GM19328 (cell line): ENCODE results near the gene PEX12.
"Not testable (repeated sequence)": the region's sequence is repeated elsewhere in the genome, so short reads cannot be mapped to it uniquely, and the experiment has no call there.

Experiments
- ATAC-seq: cut with Tn5 transposase; IDR thresholded peaks from one replicate; pipeline ENCODE4 v1.9.1; 2021; ENCODE audit warnings: mild to moderate bottlenecking, moderate library complexity; ENCODE audit not compliant: unreplicated experiment

The PEX12 gene

DNA sequence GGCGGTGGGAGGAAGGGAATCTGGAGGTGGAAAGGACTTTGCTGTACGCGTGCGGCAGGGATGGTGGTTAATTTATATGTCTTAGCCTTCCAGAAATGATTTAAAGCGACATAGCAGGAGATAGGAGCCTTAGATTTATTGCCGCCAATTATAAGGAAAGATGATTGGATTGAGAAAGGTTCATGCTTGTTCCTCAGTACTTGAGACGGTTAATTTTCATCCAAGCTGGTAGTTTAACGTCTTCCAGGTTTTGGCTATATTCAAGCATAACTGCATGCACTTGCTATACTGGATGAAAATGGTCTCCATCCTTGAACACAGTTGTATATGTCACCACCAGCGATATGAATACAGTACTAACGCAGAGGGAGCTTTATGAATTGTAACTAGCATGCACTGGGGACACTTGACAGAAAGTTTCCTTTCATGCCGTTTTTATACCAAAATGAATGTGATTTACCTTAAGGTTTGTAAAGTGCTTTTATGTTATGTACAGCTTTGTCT, 610 bp upstream of the PEX12 start:
- ATAC-seq, result no peak

DNA sequence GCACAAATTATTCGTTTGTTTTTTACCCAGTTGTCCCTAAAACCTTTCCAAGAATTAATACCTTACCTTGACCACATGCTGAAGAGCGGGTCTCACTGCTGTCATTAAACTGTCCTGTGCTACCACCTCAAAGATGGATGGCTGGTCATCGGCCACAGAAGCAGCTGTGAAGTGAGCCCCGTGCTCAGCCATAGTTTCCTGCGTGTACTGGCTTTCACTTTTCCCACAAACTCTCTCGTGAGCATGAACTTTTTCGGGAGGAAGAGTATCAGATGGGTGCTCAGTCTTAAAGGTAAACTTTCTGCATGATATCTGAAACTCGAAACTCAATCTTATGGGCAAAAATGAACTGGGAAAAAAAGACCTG, 558 bp downstream of the PEX12 start:
- no peak for ATAC-seq

DNA sequence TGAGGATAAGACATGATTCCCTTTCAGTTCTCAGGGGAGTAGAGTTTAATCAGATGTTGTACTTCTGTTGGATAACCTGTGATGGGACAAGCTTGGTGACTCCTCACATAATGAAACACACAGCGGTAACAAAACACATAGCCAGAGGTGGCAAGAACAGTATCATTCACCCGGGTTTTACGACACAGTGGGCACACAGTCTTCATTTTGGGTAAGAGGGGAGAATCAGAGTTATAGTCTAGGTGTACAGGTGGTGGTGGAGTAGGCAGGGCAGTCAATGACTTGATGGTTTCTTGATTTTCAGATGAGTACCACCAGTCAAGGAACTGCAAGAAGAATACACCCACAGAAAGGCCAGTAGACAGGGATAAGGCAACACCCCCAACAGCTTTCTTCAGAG, 2.6 kb downstream of the PEX12 start:
- no peak for ATAC-seq

DNA sequence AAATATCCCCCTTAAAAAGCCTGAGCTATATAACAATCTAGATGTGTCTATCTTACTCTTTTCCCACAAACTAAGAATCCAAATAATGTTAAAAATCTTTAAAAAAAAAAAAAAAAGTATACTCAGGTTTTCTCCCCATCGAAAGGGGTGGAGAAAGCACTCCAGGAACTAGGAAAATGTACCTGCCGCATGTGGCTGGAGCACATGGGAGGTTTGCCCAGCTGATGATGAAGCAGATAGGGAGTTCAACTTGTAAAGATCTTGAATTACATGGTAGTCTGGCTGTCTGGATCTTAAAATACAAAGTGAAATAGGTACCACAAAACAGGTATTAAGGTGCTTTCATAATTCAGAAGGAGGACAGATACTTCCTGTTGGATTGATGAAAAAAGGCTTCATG, 9.0 kb downstream of the PEX12 start:
- ATAC-seq, result no peak

DNA sequence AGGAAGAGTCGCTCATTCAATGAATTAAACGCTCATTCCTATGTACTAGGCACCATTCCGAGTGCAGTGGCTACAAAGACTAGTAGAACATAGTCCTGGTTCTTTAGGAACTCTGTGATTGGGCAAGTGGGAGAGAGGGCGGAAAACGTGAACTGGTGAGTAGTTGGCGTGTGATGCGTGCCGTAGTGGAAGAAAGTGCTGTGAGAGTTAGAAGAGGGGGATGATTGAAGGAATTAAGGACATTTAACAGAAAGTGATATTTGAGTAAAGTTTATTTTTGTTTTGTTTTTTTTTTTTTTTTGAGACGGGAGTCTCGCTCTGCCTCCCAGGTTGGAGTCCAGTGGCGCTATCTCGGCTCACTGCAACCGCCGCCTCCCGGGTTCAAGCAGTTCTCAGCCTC, 9.8 kb downstream of the PEX12 start:
- no peak for ATAC-seq

DNA sequence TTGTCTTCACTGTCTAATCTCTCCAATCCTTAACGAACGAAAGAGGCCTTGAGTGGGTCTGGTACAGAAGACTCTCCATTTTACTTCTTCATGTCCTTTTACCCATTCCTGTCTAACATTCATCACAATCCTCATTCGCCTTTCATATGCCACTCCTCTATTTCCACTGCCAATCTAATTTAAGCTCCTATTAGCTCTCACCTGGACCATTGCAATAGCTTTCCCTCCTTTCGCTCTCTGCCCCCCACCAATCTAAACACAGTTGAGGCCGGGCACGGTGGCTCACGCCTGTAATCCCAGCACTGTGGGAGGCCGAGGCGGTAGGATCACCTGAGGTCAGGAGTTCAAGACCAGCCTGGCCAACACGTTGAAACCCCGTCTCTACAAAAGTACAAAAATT, 11.4 kb downstream of the PEX12 start:
- no peak for ATAC-seq

DNA sequence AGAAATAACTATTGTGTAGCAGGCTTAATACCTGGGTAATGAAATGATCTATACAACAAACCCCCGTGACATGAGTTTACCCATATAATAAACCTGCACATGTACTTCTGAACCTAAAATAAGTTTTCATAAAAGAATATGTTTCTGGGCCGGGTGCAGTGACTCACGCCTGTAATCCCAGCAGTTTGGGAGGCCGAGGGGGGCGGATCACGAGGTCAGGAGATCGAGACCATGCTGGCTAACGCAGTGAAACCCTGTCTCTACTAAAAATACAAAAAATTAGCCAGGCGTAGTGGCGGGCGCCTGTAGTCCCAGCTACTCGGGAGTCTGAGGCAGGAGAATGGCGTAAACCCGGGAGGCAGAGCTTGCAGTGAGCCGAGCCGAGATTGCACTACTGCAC, 15.2 kb downstream of the PEX12 start:
- ATAC-seq, result not testable (repeated sequence)

DNA sequence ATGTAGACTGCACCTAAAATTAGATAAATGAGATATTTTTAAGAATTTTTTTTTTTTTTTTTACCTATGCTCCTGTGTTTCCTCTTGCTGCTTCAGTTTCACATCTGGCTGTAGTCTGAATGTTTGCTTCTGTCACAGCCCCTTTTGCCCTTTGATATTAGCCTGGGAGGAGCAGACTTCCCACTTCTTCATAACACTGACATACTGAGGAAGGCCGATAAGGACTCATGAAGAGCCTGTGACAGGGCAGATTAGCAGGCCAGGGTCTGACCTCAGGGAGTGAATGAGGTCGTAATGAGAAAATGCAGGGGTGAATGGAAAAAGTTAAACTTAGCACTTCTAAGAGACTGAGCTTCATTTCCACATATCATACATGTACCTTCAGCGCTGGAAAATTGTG, 17.7 kb downstream of the PEX12 start, which contains the start of gene SLFN14:
TSS of gene SLFN14 (minus strand) at position 117 of the 400 bp plus-strand sequence. CDS start 2,757 bp downstream, outside the sequence.
- ATAC-seq, result no peak

DNA sequence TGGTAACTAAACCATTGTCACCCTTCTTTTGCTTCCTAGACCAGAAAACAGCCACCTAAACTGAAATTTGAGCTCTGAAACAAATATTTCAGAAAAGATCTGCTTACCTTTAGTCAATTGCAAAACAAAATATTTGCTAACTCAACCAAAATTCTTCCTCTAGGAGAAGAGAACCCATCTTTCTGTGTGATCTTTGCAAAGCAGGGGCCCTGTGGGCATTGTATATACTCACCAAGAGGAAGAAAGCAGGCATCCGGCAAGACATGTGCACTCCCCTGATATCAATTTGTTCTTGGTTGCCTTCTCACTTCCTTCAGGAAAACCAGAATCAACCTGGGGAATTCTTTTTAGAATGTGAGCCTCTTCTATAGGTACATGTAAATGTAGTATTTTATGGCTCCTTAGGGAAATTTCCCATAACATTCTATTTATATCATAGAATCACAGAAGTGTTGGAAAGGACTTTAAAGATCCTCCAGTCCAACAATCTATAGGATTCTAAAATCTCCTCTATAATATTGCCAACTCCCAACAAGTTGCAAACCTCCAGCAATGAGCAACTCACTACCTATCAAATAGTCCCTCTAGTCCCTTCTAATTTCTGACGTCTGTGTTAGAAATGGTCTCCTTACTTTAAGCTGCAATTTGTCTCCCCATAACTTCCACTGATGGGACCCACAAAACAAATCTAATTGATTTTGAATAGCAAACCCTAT, 18.7 kb downstream of the PEX12 start:
- no peak for ATAC-seq

DNA sequence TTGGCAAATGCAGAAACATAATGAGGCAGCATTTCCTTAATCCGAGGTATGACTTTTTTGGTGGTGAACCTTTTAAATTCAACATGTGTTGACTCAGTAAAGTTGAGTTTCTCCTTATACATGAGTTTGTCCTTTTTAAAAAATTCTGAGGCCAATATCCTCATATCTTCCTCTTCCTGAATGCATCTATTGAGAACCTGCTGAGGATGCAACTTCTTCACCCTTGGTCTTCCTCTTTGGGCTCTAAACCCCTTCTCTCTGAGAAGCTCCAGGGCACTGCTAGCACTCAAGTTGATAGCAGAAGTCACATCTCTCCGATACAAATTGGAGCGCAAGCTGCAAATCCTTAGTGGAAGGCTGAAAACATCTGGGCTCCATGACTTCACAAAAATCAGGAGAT, 21.0 kb downstream of the PEX12 start:
- ATAC-seq, result no peak

DNA sequence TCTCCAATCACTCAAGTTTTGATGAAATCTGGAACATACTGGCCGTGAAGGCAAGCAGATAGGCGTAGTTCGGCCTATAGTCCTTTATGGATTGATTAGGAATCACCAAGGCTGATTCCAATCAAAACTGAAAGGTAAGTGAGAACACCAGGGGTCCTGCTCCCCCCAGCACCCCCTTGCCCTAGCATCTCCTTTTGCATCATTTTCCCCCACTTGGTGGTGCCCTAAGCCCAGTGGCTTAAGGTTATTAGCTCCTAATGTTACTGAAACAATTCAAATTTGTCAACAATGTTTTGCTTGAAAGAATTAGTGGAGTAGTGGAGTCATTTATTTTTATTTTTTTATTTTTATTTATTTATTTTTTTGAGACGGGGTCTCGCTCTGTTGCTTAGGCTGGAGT, 22.7 kb downstream of the PEX12 start:
- no peak for ATAC-seq

DNA sequence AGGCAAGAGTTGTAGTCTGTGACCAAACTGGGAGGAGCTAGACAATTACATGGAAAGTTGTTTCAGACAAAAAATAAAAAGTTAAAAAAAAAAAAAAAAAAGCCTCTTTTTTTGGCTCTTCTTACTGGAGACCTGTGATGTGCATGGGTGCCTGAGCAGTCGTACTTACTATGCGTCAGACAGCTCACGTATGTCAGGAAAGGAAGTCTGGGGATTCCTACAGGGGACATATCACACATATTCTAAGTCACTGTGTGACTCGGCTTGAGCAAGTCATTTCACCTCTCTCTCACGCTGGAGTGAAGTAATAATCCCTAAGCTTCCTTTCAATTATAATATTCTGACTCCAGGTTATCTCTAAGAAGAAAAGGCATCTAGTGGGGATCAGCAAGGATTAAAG, 23.7 kb downstream of the PEX12 start:
- ATAC-seq, result no peak

DNA sequence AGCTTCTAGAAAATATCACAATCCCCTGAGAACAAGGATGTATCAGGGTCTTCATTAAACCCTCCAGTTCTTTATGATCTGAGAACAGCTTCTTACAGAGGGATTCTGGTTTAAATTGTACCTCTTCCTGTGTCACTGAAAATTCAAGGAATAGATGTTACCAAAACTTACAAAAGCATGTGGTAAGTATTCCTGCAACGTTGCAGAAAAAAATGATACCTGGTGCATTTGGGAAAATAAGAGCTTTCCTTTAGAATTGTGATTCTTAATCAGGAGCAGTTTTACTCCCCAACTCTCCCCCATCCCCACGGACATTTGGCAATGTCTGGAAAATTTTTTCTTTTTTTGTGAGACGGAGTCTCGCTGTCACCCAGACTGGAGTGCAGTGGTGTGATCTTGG, 25.1 kb downstream of the PEX12 start:
- ATAC-seq, result no peak

DNA sequence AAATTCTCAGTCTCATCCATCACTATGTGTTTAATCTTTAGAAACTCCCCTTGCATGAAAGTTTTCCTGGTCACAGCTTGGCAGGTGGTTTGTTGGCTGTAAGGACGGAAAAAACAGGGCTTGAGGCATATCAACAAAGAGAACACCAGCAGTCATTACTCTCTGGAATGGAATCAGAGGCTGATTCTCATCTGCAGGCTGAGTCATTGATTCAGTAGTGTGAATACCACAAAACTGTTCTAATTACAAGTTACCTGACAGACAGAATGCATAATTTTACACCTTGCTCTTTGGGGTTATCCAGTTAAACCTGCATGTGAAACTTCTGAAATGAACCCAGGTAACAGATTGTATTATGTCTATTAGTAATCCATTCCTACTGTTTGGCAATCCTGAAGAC, 29.4 kb downstream of the PEX12 start:
- no peak for ATAC-seq

DNA sequence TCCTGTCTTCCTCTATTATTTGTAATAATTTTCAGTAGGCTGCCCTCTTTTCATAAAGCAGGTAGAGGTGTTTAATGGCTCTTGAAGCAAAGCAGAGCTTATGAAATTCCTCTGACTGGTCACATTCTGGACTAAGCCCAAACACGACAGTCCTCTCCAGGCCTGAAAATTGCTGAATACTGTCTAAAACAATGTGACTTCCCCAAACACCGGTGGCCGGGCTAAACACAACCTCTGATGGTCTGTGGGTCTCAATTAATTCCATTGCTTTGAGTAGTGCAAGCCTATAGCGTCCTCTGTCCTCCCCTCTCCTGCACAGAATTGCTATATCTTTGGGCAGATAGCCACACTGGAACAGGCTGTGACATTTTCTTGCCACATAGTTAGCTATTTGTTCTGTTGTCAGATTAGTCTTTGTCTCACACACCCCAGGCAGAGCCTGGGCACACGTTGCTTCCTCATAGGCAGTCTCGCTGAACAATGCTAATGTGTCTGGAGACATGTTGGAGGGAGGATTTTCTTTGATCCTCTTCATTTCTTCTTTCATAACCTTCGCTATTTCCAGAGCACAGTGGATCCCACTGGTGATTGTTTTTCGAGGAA, 30.1 kb downstream of the PEX12 start:
- no peak for ATAC-seq

DNA sequence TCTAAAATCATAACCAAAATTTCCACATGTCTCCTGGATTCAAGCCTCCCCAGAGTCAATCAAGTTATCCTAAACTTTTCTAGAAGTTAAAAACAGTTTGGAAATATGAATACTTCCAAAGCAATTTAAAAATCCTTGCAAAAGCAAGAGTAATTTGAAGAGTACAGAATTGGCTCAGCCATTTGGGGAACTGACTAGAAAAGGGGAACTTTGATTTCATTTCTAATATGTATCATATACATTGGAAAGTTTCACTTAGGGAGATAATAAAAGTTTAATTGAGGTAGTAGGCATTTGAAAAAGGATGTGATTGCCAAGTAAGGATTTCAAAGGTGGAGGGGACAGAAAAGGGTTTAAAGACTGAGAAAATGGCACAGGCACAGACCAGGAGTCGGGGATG, 31.9 kb downstream of the PEX12 start:
- no peak for ATAC-seq

DNA sequence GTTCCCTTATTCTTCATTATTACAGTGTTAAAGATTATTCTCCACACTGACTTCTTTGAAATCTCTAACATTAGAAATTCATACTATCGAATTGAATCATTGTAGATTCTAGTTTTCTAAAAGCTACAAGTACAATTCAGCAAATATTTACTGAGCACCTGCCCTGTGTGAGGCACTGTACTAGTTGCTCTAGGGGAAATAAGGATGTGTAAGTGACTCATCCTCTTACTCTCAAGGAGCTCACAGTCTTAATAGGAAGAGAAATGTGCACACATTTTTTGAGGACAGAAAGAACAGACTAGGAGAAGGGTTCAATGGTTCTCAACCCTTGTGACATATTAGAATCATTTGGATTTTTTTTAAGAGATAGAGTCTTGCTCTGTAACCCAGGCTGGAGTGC, 33.2 kb downstream of the PEX12 start:
- no peak for ATAC-seq

DNA sequence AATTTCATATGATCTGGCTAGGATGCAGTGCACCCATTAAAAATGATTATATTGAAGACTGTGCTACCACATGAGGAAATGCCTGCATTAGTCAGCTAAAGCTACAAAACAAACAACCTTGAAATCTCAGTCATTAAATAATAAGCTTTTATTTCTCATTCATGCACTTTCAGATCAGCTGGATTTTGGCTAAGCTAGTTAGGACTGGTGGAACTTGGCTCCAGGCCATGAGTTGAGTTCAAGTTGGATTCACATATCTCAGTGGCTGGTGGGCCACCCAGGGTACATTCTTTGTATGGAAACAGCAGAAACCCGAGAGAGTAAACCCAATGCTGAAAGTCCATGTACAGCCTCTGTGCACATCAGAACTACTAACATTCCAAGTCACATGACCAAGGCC, 34.5 kb downstream of the PEX12 start:
- ATAC-seq, result no peak

DNA sequence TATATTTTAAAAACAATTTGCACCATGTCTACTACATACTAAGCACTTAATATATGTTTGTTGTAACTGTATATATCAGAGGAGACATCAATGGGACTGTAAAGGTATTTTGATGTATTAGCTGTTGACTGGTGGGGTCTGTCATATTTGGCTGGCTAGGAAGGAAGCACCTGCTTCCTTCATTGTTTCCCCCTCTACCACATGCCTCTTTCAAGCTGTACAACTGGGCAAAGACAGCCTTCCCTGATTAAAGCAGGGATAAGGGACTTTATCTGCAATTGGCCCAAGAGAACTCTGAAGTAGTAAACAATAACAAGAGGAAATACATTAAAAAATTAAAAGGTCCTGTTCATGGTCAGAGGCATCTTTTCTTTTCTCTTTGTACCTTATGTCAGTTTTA, 35.4 kb downstream of the PEX12 start:
- no peak for ATAC-seq

DNA sequence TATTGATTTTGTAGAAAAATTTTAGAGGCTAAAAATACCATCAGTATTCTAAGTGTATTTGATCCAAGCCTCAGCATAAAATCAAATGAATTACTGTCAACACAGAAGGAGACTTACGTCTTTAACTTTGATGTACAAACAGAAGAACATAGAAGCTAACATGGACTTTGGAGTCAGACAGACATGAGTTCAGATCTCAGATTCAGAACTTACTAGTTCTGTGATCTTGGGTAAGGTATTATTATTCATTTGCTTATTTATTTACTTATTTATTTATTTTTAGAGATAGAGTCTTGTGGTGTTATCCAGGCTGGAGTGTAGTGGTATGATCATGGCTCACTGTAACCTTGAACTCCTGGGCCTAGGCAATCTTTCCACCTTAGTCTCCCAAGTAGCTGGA, 36.9 kb downstream of the PEX12 start:
- ATAC-seq, result no peak

DNA sequence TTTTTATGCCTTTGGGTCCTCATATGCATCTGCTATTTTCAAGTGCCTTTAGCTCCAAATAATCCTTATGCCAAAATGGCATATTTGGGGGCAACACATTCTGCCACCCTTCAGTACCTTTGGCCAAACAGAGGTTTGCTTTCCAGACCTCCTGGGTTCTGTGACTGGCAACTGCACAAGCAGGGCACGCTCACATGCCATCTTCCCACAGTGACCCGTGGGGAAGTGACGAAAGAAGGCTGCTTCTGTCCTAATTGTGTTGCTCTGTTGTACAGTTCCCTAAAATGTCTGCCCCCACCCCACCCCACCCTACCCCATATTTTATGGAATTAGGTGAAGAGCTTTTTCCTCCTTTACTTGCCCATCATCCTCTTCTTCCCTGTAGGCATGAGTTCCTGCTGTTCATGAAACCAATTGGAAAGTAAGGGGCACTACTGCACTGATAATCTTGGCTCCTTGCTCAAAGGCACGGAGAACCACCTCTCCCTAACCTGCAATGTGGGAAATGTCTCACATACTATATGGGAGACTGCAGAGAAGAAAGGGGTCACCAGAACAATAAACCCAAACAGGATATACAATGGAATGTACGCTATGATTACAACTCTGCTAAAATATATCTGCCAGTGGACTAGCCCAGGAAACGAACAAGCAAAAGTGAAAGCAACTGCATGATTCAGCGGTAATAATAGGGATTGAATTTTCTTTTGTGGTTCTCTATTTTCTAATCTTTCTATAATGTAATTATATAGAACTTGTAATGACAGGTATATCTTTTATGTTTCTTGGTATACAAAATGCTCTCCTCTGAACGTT, 37.6 kb downstream of the PEX12 start:
- no peak for ATAC-seq

DNA sequence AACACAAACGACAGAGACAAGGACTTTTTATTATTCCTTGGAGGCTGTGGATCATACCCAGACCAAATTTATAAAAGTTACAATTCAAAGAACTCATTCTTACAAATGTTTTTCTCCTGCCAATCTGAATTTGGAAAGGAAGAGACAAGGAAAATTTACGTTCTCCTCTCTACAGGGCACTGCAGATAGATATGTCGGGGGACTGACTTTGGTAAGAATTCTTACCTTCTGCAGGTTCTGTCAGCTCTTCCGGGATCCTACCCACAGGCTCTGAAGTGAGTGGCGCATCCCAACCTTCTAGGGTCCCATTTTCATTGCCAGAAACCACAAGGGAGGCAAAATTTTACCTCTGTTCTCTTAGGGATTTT, 38.7 kb downstream of the PEX12 start:
- no peak for ATAC-seq
